SU-DHL-6 (cell line): Measurements from ENCODE around the gene UBQLN1.

Source experiments
- H2AFZ ChIP-seq: fragments of 200-600 bp; sonication (generic); 2 replicates; pipeline ENCODE4 v1.6.1; 2014; ENCODE audit warnings: low read depth, mild to moderate bottlenecking, moderate library complexity, mixed read lengths, antibody characterized with exemption, low read length; ENCODE audit not compliant: severe bottlenecking
- H3F3A ChIP-seq: fragments of 200-600 bp; shearing (Covaris generic); 2 replicates; pipeline ENCODE4 v1.6.0; 2016; ENCODE audit warnings: antibody characterized with exemption, mild to moderate bottlenecking; ENCODE audit not compliant: insufficient read depth
- H3K27ac ChIP-seq: fragments of 200-600 bp; sonication (generic); 2 replicates; pipeline ENCODE4 v1.5.1; 2016; ENCODE audit warnings: low read depth, mild to moderate bottlenecking, low read length, moderate library complexity, mixed read lengths
- H3K27me3 ChIP-seq: fragments of 200-600 bp; sonication (generic), shearing (Covaris generic); 2 replicates; pipeline ENCODE4 v1.6.0; 2014; ENCODE audit warnings: mild to moderate bottlenecking, low read length
- H3K36me3 ChIP-seq: fragments of 200-600 bp; sonication (generic); 2 replicates; pipeline ENCODE4 v1.6.1; 2014; ENCODE audit warnings: mild to moderate bottlenecking, low read length, mixed read lengths
- H3K4me2 ChIP-seq: fragments of 300-600, 200-600 bp; shearing (Covaris generic), sonication (generic); 2 replicates; pipeline ENCODE4 v1.6.0; 2014; ENCODE audit warnings: low read length, low read depth, mild to moderate bottlenecking; ENCODE audit not compliant: poor library complexity, severe bottlenecking
- H3K4me3 ChIP-seq: fragments of 200-600 bp; sonication (generic); 2 replicates; pipeline ENCODE4 v1.5.1; 2014; ENCODE audit warnings: antibody characterized with exemption, low read length, mild to moderate bottlenecking, mixed read lengths; ENCODE audit not compliant: insufficient read depth, poor library complexity, severe bottlenecking
- H3K79me2 ChIP-seq: fragments of 200-600 bp; sonication (generic); 2 replicates; pipeline ENCODE4 v1.6.1; 2014; ENCODE audit warnings: mild to moderate bottlenecking, low read length, moderate library complexity; ENCODE audit not compliant: insufficient read depth
- H3K9ac ChIP-seq: fragments of 200-600 bp; sonication (generic); 2 replicates; pipeline ENCODE4 v1.7.0; 2014; ENCODE audit warnings: mild to moderate bottlenecking, low read length
- H3K9me2 ChIP-seq: fragments of 200-600 bp; sonication (generic); replicated peaks from 2 replicates; pipeline ENCODE4 v1.6.1; 2014; ENCODE audit warnings: low read length; ENCODE audit not compliant: insufficient read depth
- H3K9me3 ChIP-seq: fragments of 200-600 bp; sonication (generic); 2 replicates; pipeline ENCODE4 v1.6.1; 2014; ENCODE audit warnings: low read length, mixed read lengths; ENCODE audit not compliant: insufficient read depth
- H4K20me1 ChIP-seq: fragments of 200-600 bp; sonication (generic); 2 replicates; pipeline ENCODE4 v1.6.1; 2014; ENCODE audit warnings: low read depth, mild to moderate bottlenecking, antibody characterized with exemption, low read length, moderate library complexity, mixed read lengths
- CTCF ChIP-seq: fragments of 200-600 bp; sonication (generic); IDR thresholded peaks from one replicate; pipeline ENCODE4 v1.5.1; 2017; ENCODE audit warnings: antibody characterized with exemption, mild to moderate bottlenecking, low read length, moderate library complexity; ENCODE audit not compliant: insufficient read depth, poor library complexity, severe bottlenecking
- EZH2phosphoT487 ChIP-seq: fragments of 200-600 bp; sonication (generic), shearing (Covaris generic); conservative IDR thresholded peaks from 2 replicates; pipeline ENCODE4 v1.6.1; 2018; ENCODE audit warnings: mild to moderate bottlenecking, antibody characterized with exemption, low read length, moderate library complexity, mixed read lengths

The UBQLN1 gene

GRCh38 chr9:83677596-83677995 is 30.2 kb downstream of the UBQLN1 start:
- Histone ChIP-seq H2AFZ (no peak overlapping the region), H3K36me3 (peaks cover 27% of the 10 kb centered on the region), H3K4me2 (no peak overlapping the region), H3K27ac (no peak overlapping the region), H3K9me2 (no peaks in the 10 kb centered on the region), H3F3A (no peaks in the 10 kb centered on the region), H3K9me3 (no peaks in the 10 kb centered on the region), H4K20me1 (no peaks in the 10 kb centered on the region), H3K27me3 (no peaks in the 10 kb centered on the region), H3K79me2 (peaks cover 22% of the 10 kb centered on the region), H3K9ac (no peak overlapping the region), H3K4me3 (no peak overlapping the region)
- TF ChIP-seq EZH2phosphoT487 = no peak
- TF ChIP-seq CTCF = no peak

GRCh38 chr9:83675466-83675865 is 32.3 kb downstream of the UBQLN1 start:
- H3K4me3 ChIP-seq = no peak overlapping the region
- H3K4me2 ChIP-seq = no peak overlapping the region
- H3K79me2 ChIP-seq = peaks cover 12% of the 10 kb centered on the region
- H3K9me2 ChIP-seq = no peaks in the 10 kb centered on the region
- no peak overlapping the region for H3K9ac ChIP-seq
- no peak for TF ChIP-seq EZH2phosphoT487
- TF ChIP-seq CTCF = no peak
- H3K36me3 ChIP-seq = peaks cover 26% of the 10 kb centered on the region
- H3F3A ChIP-seq = no peaks in the 10 kb centered on the region
- no peak overlapping the region for H3K27ac ChIP-seq
- H3K9me3 ChIP-seq = no peaks in the 10 kb centered on the region
- no peaks in the 10 kb centered on the region for H4K20me1 ChIP-seq
- no peaks in the 10 kb centered on the region for H3K27me3 ChIP-seq
- H2AFZ ChIP-seq = no peak overlapping the region

- Histone ChIP-seq H3K9ac (no peak overlapping the region), H4K20me1 (no peaks in the 10 kb centered on the region), H3K4me2 (no peak overlapping the region), H3K4me3 (no peak overlapping the region), H3K36me3 (peaks cover 24% of the 10 kb centered on the region), H3K27ac (no peak overlapping the region), H3F3A (no peaks in the 10 kb centered on the region), H3K9me2 (no peaks in the 10 kb centered on the region), H3K27me3 (no peaks in the 10 kb centered on the region), H3K9me3 (no peaks in the 10 kb centered on the region), H2AFZ (no peak overlapping the region), H3K79me2 (peaks cover 9% of the 10 kb centered on the region; the same call in 1 of the 2 replicates)
- TF ChIP-seq CTCF = no peak
- TF ChIP-seq EZH2phosphoT487 = no peak
Observed at GRCh38 chr9:83671451-83671850, 36.3 kb downstream of the UBQLN1 start.
